ENCODE data around the gene SUGCT.

Gene SUGCT

DNA sequence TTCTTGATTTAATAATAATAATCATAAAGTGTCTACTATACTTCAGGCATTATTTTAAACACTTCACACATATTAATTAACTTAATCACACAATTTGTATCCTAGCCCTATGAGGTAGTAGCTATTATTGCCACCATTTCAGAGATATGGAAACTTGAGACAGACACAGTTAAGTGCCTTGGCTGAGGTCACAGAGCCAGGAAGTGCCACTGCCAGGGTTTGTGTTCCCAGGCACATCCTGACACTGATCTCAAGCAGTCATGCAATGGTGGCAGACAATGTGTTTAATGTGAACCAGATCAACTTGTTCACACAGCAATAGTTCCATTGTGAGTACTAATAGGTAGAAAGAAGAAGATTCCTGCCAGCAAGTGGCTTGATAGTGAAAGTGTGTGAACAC, 666.0 kb downstream of the SUGCT start:
- no peak for DNase-seq

DNA sequence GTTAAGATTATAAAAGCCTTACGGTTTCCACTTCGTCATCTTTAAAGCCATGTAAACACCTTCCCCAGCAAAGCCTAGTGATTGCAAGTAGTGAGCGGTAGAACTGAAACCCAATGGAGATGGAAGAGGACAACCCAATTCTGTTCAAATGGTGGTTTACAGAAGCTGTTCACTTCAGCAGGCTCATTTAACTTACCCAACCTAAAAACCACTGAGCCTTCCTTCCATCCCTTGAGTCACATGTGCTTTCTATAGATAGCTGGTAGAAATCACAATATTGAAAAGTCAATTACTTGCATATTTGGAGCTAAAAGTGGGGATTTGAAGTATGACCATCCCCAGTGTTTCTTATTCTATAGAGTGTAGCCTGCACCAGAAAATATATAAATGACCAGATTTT, 667.7 kb downstream of the SUGCT start:
- DNase-seq, result no peak

DNA sequence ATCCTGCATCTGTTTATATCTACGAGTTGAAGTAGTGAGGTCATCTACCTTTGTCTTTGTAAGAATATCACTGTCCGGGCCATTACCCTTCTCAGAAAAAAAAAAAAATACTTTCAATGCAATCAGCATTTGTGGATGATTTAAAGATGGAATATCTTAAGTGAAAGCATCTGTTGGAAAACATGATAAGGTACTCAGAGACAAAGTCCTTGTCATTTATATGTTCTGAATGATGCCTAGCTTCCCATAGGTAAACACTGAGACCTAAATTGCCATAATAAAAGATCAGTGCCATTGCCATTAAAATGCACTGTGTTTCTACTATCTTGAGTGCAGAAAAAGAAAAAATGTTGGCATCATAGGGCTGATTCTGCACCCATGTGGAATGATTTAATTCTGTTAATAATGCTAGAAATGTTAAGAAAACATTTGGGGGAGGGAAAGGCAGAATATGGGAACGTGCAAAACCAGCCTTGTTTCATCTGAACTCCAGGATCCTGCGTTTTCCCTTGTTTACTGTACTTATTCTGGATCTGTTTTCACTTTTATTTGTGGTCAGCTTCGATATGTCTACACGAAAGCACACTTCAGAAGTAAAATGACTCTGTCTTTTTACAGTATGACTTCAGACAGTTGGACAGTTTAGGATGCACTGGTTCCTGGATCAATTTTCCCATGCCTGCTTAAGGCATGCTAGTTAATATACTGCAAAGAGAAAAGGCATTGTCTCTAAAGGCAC, 669.8 kb downstream of the SUGCT start:
- DNase-seq, result no peak

DNA sequence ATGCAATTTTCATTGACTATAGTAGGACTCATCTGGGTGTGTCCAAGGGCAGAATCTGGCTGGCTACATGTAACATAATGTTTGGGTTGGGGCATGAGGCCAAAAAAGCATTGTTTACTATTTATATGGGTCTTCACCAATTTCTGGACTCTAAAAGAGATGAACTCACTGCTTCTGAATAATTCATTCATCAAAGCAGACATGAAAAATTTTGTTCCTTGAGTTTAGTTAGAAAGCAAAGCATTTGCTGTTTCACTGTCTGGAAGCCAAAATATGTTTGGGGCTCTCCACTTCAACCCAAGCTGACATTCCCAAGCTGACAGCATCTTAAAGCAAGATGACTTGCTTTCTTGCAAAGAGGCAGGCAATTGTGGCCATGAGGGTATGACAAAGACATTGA, 670.6 kb downstream of the SUGCT start:
- DNase-seq, result no peak

DNA sequence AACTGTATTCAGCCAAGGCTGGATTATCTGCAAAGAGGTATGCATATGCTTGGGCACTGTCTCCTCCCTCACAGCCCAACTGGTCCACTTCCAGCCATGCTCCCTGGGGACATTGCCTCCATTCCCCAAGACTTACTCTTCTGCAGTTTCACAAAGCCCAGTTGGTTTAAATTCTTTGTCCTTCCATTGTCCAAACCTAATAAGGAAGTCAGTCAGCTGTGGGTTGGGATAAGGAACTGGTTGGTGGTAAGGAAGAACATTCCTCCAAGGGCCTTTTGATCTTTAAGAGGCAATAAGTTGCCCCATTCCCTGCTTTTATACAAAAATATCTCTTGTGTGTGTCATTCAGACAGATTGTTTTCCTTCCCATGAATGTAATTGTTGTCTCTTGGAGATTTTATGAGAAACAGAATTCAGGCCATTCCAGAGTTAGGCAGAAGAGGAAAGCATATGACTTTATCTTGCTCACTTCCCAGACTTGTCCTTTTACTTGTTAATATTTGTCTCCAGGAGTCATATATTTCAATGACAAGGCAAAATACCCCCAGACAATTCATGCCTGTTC, 673.7 kb downstream of the SUGCT start:
- peak; percentile 66 for DNase-seq

DNA sequence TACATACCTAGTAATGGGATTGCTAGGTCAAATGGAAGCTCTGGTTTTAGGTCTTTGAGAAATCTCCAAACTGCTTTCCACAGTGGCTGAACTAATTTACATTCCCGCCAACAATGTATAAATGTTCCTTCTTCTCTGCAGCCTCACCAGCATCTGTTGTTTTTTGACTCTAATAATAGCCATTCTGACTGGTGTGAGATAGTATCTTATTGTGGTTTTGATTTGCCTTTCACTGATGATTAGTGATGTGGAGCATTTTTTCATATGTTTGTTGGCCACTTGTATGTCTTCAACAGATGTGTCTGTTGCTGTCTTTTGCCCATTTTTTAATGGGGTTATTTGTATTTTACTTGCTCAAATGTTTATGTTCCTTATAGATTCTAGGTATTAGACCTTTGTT, 675.5 kb downstream of the SUGCT start:
- DNase-seq, result no peak

DNA sequence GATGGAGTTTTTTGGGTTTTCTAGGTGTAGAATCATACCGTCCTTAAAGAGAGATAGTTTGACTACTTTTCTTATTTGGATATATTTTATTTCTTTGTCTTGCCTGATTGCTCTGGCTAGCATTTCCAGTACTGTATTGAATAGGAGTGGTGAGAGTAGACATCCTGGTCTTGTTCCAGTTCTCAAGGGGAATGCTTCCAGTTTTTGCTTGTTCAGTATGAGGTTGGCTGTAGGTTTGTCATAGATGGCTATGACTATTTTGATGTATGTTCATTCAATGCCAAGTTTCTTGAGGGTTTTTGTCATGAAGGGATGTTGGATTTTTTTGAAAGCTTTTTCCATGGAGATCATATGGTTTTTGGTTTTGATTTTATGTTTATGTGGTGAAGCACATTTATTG, 676.9 kb downstream of the SUGCT start:
- no peak for DNase-seq

DNA sequence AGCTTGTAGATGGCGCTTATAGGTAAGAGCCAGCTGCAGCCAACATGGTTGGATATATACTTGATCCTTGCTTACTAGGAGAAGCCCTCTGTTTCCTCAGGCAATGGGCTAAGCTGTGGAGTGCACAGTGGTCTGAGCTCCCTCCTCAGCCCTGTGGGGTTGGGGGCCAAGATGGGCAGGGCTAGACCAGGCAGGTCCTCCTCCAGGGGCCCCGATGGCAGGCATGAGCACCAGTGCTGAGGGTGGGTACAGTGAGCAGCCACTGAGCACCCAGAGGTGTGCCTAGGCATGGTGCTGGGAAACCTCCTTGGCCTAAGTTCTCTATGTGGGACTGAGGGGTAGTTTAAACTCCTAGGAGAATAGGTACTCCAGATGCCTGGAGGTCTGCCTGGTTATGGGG, 680.2 kb downstream of the SUGCT start:
- no peak for DNase-seq

DNA sequence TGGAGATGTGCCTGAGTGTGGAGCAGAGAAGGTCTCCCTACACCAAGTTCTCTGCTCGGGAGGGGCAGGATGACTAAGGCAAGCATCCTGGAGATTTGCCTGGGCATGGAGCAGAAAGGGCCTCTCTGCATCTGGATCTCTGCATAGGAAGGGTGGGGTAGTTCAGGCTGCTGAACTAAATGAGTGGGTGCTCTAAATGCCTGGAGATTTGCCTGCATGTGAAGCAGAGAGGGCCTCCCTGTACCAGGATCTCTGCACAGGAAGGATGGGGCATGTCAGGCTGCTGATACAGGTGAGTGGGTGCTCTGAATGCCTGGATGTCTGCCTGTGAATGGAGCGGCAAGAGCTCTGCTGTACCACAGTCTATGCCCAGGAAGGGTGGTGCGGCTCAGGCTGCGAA, 680.7 kb downstream of the SUGCT start:
- no peak for DNase-seq

DNA sequence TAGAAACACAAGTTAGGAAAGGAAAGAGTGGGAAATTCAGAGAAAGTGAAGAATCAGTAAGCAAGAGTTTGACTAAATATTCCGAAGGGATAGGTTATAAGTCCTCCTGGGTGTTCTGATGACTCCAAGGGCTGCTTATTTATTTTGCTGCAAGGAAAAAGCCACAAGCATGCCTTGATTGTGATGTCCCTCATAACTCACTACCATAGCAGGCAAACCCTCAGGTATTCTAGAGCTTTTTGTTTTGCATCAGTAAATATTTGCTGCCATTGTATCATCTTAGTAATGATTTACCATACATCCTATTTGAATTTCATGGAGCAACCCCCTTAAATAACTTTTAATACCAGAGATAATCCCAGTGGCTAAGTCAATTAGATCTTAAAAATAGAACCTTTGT, 688.1 kb downstream of the SUGCT start:
- no peak for DNase-seq

DNA sequence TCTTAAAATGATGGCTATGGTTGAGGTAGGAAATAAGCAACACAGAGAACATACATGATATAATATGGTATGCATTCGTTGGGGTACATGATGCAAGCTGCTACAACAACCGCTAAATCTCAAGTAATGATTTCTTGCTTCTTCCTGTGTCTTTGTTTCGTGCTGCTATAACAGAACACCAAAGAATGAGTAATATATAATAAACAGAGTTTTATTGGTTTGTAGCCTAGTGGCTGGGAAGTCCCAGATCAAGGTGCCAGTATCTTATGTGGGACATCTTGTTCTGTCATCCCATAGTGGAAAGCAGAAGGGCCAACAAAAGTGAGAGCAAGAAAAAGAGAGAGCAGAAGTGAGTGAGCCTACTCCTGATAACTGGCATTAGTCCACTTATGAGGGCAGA, 689.7 kb downstream of the SUGCT start:
- DNase-seq, result no peak

DNA sequence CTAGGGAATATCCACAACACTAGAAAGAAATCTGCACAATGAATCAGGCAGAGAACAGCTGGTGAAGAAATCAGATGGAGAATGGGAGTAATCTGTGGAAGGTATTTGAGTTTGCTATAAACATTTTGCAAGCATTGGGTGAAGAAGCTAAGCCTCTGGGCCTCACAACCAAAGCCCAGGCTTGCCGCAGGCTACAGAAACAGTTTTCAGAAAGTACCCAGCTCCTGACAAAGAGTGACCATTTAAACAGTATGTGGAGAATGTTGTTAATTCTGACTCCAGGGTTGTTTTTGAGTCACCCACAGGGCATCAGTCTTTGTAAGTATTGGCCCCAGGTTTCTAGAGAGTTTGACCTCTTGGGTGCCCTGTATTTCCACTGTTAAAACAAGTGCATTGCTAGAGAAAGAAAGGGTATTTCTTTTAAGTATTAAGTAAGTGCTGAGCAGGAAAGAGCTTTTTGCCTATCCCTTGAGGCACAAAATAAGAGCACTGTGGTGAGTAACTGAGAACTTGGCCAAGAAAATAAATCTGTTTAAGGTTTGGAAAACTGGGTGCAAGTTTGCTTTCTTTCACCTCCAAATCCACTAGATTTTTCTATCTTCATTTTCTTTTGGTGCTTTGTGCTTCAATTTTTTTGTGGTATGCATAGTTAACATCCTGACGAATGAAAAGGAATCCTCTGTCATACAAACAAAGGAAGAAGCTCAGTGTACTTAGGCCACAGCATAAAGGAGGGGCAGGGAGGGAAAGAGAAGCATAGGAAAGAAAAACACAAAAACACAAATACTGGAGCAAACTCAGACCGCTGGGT, 691.8 kb downstream of the SUGCT start:
- DNase-seq, result no peak

DNA sequence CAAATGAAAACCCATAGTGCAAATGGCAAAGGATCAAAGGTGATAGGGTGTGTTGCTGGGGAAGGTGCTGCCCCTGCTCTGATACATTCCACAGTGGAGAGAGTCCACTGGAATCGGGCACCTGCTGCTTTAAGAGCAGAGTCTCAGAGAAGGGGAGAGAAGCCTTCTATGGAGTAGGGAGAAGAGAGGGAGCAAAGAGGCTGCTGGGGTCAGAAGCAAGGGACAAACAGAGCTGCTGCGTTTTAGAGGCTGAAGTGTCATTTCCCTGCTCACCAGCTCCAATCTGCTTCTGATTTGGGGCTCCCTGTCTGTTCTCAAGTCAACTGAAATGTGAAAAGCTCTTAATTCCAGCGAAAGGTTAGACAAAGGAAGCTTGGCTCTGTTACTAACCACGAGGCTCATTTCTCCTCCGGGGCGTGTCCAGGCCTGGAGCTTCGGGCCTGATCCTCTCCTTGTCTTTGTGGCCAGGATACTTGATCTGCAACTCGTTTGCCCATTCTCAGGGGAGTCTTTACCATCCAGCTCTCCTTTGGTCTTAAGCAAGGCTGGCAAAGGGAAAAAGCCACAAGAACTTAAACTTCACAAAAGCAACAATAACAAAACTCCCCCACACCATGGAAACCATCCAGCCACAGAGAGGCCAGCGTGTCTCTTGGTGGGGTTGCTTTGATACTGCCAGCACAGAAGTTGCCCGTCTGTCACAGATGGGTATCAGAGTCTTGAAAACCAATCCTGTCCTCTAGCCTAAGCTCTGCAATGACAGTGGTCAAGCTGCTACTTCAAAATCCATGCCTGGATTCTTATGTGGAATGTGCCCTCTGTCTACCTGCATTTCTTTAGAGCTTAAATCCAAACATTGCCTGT, 692.6 kb downstream of the SUGCT start:
- peak; percentile 51 for DNase-seq

DNA sequence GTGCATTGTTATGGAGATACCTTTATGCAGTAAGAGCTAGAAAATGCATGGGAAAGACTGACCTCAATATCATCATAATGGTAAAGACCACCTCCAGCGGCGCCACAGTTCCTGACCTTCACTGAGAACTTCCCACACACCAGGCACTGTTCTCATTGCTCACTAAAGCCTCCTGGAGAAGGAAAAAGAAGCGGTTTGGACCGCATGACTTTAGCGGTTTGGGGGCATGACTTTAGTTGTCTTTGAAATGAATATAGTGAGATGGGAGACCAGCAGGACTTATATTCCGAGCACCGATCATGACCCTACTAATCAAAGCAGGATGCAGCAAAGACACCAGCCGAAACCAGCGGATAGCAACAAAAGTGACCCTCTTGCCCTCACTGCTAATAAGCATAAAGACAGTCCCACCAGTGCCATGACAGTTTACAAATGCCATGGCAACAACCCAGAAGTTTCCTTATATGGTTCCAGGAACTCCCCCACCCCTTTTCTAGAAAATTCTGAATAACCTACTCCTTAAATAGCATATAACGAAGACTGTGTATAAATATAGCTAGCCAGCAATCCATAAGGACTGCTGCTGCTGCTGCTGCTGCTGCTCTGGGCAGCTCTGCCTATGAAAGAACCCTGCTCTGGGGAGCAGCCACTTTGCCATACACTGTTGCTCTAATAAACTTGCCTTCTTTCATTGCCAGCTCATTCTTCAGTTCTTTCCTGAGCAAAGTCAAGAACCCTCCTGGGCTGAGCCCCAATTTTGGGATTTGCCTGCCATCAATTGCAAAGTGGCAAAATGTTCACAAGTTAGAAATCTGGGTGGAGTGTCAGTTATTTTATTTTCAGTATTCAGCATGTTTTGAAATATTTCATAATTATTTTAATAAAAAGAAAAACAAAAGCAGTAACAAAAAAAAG, 694.1 kb downstream of the SUGCT start:
- no peak for DNase-seq

DNA sequence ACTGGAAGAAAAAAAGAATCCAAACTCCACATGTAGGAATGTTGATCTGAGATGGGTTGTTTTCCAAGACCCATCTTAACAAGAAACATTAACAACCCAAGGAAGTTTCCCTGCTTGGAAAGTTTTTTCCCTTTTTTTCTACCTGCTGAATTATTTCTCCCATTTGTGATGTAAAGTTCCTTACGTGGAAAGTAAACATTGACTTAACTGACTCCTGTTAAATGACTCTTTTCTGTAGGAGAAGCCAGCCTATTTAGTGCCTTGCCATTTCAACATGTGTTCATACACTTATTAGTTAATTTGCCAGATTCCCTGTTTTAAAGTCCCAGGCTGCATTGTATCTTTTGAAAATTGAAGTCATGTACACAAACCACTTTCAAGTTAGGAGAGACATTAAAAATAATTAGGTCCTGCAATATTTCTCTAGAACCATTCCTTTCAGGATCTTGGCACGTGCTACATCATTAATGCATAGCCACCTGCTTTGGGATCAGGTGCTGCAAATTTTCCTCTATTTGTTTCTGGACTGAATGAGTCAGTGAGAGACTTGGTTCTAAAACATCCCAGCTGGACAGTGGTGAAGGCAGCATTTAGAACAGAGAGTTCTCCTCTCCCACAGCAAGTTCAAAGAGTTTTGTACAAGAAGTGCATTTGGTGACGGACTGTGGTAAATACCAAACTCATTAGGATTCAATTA, 698.5 kb downstream of the SUGCT start:
- DNase-seq, result no peak

DNA sequence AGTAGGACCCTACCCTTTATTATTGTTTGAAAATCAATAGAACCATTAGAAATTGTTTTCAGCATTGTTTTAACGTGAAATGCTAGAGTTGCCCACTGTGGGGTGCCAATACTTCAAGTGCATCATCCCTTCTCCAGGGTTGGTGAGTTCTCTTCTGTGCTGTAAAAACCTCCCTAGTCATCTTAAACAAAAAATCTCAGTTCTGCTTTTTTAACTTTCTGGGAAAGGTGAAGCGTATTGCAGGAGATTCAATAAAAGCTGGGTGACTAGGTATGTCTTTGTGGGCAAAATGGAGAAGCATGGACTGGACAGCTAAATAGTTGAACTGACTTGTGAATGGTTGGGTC, 699.1 kb downstream of the SUGCT start:
- DNase-seq, result no peak

DNA sequence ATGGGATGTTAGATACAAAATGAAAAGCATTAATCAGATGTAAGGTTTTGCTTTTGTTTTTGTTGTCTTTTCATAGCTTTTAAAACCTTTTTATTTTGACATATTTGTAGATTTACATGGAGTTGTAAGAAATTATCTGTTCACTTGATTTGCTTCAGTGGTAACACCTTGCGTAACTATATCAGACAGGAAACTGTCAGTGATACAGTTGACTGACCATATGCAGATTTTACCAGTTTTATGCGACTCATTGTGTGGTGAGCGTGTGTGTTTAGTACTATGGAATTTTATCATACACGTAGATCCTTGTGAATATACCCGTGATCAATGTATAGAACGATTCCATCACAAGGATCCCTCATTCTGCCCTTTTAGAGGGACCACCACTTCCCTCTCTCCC, 701.4 kb downstream of the SUGCT start:
- DNase-seq, result no peak

DNA sequence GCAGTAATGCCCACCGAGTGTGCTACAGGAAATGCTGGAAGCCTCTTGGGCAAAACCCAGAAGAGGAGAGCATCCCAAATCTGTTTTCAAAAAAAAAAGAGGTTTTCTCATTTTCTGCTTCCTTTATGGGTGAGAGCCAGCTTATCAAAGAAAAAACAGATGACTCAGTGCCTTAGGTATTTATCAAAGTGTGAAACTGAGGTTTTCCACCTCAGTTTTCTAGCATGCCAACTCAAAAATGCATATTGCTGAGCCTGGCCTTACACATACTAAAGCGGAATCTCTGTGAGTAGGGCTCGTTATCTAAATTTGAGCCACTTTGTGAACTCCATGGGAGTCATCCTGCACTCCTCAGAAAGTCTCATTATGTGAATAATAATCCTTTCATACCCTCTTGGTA, 705.1 kb downstream of the SUGCT start:
- DNase-seq, result no peak

DNA sequence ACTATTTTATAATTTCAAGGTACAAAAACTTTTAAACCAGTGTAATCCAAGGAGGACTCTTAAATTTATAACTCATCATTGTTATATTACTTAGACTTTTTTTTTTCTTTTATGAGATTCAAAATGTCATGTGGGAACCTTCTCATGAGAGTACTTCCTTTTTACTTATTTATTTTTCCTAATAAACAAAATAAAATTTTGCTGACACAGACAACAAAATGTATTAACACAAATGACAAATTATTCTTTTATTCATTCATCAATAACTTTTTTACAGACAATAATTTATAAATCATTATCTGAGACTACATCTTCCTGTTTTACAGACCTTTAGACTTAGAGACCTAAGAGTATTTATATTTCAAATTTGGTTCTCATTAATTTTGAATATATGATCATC, 706.2 kb downstream of the SUGCT start:
- no peak for DNase-seq

DNA sequence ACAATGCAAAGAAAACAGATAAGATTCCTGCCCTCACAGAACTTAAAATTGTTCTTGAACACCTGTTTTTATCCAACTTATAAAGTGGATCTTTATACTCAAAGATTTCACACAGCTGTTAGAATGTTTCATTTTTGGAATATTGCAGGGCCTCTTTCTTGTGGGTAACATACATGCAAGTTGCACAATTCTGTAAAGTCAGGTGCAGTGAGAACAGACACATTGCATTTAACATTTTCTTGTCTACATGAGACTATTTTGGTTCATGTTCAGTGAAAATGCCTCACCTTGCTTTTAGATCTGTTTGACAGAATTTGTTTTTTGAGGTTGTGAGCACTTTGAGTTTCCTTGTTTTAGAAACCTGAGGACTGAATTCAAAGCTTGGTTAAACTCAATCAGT, 707.8 kb downstream of the SUGCT start:
- DNase-seq, result no peak

DNA sequence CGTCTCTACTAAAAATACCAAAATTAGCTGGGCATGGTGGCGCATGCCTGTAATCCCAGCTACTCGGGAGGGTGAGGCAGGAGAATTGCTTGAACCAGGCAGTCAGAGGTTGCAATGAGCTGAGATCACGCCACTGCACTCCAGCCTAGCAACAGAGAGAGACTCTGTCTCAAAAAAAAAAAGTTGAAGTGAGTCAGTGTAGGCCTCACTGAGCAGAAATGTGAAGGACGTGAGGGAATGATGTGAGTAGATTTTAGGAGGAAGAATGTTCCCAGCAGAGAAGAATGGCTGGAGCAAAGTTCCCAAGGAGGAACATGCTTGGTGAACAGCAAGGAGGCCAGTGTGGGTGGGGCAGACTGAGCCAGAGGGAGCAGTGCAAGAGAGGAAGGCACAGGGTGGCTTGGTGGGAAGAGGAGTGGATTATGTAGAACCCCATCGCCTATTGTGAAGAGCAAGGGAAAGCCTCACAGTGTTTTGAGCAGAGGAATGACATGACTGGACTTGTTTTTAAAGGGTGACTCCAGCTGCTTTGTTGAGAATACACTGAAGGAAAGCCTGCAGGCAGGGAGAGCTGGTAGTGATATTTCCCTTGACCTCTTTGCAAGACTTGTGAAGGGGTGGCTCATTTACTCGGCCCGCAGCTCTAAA, 708.7 kb downstream of the SUGCT start:
- no peak for DNase-seq
